Endothelial cell of umbilical vein (primary cell): Measurements from ENCODE around the gene BMPR1A. TPM values are rescaled to one million over a fixed set of nuclear protein-coding genes. Genes with fewer than 3 reads are reported as not detected.

Experiments
- BruUV-seq: library from RNA; stranded (reverse); fragments of 400-500 nt; replicated peaks from 2 replicates; lab custom pipeline; 2021; lab: Mats Ljungman, UMichigan
- CTCF ChIA-PET: fragments of 300-600, 350-600 bp; sonication (Branson Sonifier 250); formaldehyde crosslinking; loops from one replicate; lab custom pipeline; 2021; ENCODE audit warnings: antibody characterized with exemption, inconsistent platforms; lab: Charles Lee
- POLR2A ChIA-PET: fragments of 300-600, 350-600 bp; sonication (Branson Sonifier 250); formaldehyde crosslinking; loops from one replicate; lab custom pipeline; 2021; ENCODE audit warnings: antibody characterized with exemption, inconsistent platforms; lab: Charles Lee
- DNase-seq: peaks from one replicate; pipeline ENCODE4 v3.0.0-alpha.2; 2011; ENCODE audit warnings: low read depth, low spot score
- FAIRE-seq: peaks from 2 replicates; lab custom pipeline; 2011; peaks lifted over from hg19 to GRCh38; lab: Jason Lieb, UNC
- H2AFZ ChIP-seq: 2 replicates; pipeline ENCODE4 v1.6.0; 2012; ENCODE audit warnings: low read depth, low read length, control low read depth, inconsistent platforms
- H3K27ac ChIP-seq: 2 replicates; pipeline ENCODE4 v1.5.1; 2011; ENCODE audit warnings: low read depth, mild to moderate bottlenecking, control low read depth, low read length, moderate library complexity; ENCODE audit not compliant: insufficient read depth
- H3K27me3 ChIP-seq, 2 experiments: 2 replicates each; pipeline versions ENCODE4 v1.6.0 to v1.6.1; 2011; ENCODE audit warnings: low read length in 2 of 2, mixed read lengths in 1 of 2; ENCODE audit not compliant: control insufficient read depth in 2 of 2, insufficient read depth in 2 of 2
- H3K36me3 ChIP-seq, 2 experiments: 2 replicates in 1 of 2; 3 replicates in 1 of 2; pipeline ENCODE4 v1.5.1; 2011; ENCODE audit warnings: low read length in 2 of 2, mild to moderate bottlenecking in 1 of 2, moderate library complexity in 1 of 2; ENCODE audit not compliant: control insufficient read depth in 2 of 2, insufficient read depth in 2 of 2; ENCODE audit errors: extremely low read depth in 1 of 2
- H3K4me1 ChIP-seq: 3 replicates; pipeline ENCODE4 v1.5.1; 2011; ENCODE audit warnings: mild to moderate bottlenecking, low read length; ENCODE audit not compliant: control insufficient read depth, insufficient read depth; ENCODE audit errors: extremely low read depth
- H3K4me2 ChIP-seq: 2 replicates; pipeline ENCODE4 v1.6.1; 2011; ENCODE audit warnings: low read length, control low read depth, mixed read lengths; ENCODE audit not compliant: insufficient read depth
- H3K4me3 ChIP-seq, 3 experiments: fragments of 200-600 bp in 1 of 3; sonication (generic), shearing (Covaris generic) in 1 of 3; replicated peaks in 1 of 3; 2 replicates each; pipeline ENCODE4 v1.5.1; 2011 to 2016; ENCODE audit warnings: control low read depth in 3 of 3, low read length in 3 of 3, mild to moderate bottlenecking in 2 of 3, inconsistent platforms in 1 of 3, low read depth in 1 of 3, moderate library complexity in 1 of 3; ENCODE audit not compliant: insufficient read depth in 1 of 3
- H3K79me2 ChIP-seq: 2 replicates; pipeline ENCODE4 v1.6.0; 2012; ENCODE audit warnings: low read length, inconsistent platforms; ENCODE audit not compliant: control insufficient read depth, insufficient read depth
- H3K9ac ChIP-seq: replicated peaks from 2 replicates; pipeline ENCODE3; 2011; ENCODE audit warnings: low read length, control low read depth; ENCODE audit not compliant: insufficient read depth; ENCODE audit errors: extremely low read depth
- H3K9me1 ChIP-seq: replicated peaks from 3 replicates; pipeline ENCODE4 v1.6.0; 2011; ENCODE audit warnings: mild to moderate bottlenecking, low read length; ENCODE audit not compliant: control insufficient read depth, insufficient read depth; ENCODE audit errors: extremely low read depth
- H3K9me3 ChIP-seq: replicated peaks from 2 replicates; pipeline ENCODE4 v1.5.1; 2012; ENCODE audit warnings: low read length, inconsistent platforms; ENCODE audit not compliant: control insufficient read depth, insufficient read depth
- H4K20me1 ChIP-seq: replicated peaks from 2 replicates; pipeline ENCODE3; 2011; ENCODE audit warnings: mild to moderate bottlenecking, low read length; ENCODE audit not compliant: control insufficient read depth, insufficient read depth; ENCODE audit errors: extremely low read depth
- FOS ChIP-seq: IDR thresholded peaks from 2 replicates; pipeline ENCODE4 v1.6.1; 2011; ENCODE audit warnings: mild to moderate bottlenecking, low read length, moderate library complexity, borderline replicate concordance; ENCODE audit not compliant: insufficient read depth
- JUN ChIP-seq: IDR thresholded peaks from 2 replicates; pipeline ENCODE4 v1.6.1; 2011; ENCODE audit warnings: borderline replicate concordance, low read depth; ENCODE audit not compliant: insufficient read length, insufficient read depth
- POLR2AphosphoS5 ChIP-seq: IDR thresholded peaks from 2 replicates; pipeline ENCODE4 v1.6.1; 2012; ENCODE audit warnings: low read depth, mild to moderate bottlenecking, control low read depth, low read length, moderate library complexity; ENCODE audit not compliant: insufficient read depth
- dilution Hi-C: fragments of 300-500 bp; cut with MboI; formaldehyde crosslinking; loops from one replicate; pipeline ENCODE4 v1.15.0; 2019; ENCODE audit warnings: low sequenced_read_pairs; ENCODE audit not compliant: extremely low pct_ligation_motif_present
- intact Hi-C: fragments of 100-400 bp; cut with micrococcal nuclease; formaldehyde crosslinking; loops from one replicate; pipeline ENCODE4 v1.10.0; 2022
- polyA plus RNA-seq, 4 experiments: library from polyadenylated mRNA; depleted of rRNA in 3 of 4; stranded (reverse) in 3 of 4; unstranded in 1 of 4; fragments of >200 nt; gene quantifications; 2 replicates each; pipeline versions ENCODE4 v1.2.1 to v1.2.3, GENCODE V29; 2011 to 2012; ENCODE audit warnings: missing spikeins in 1 of 4
- total RNA-seq: library from RNA; stranded (reverse); gene quantifications from 2 replicates; pipeline ENCODE4 v1.2.3, GENCODE V29; 2021

The BMPR1A gene
- total and polyA plus RNA-seq, 2 donors (not counting 3 experiments of a cell fraction or from before 2014, with no cell fraction given), result not detected

- DNase-seq, result no peak
- Histone ChIP-seq H3K9me1 (no peaks in the 10 kb centered on the region), H3K27ac (no peak overlapping the region), H3K4me3 (no peak overlapping the region), H3K4me1 (no peaks in the 10 kb centered on the region), H4K20me1 (no peaks in the 10 kb centered on the region), H3K9me3 (no peaks in the 10 kb centered on the region), H3K79me2 (peaks cover 38% of the 10 kb centered on the region), H3K36me3 (peaks cover 21 to 58% of the 10 kb centered on the region in 2 experiments), H3K27me3 (no peaks in the 10 kb centered on the region), H2AFZ (no peak overlapping the region), H3K4me2 (no peak overlapping the region), H3K9ac (no peak overlapping the region)
- intact Hi-C loops, result no loop called here
- dilution Hi-C loops, result no loop called here
- CTCF ChIA-PET, result interaction anchor here (11.6 to 12.5 kb wide), 2 partner anchors 14 to 23 kb away, joined by 189 to 325 read pairs; partner anchors contain the start of genes ADIRF, MMRN2 and SNCG
- FAIRE-seq, result no peak
- TSS peak; percentile 76 for BruUV-seq
- TF ChIP-seq POLR2AphosphoS5, result no peak
- no peak for TF ChIP-seq JUN
- POLR2A ChIA-PET, result interaction anchor here (0.9 kb wide), 1 partner anchor 17 kb away, joined by 4 read pairs; no protein-coding TSS in a partner anchor
Measured at GRCh38 chr10:86943316-86944030, 187.1 kb downstream of the BMPR1A start.

DNA sequence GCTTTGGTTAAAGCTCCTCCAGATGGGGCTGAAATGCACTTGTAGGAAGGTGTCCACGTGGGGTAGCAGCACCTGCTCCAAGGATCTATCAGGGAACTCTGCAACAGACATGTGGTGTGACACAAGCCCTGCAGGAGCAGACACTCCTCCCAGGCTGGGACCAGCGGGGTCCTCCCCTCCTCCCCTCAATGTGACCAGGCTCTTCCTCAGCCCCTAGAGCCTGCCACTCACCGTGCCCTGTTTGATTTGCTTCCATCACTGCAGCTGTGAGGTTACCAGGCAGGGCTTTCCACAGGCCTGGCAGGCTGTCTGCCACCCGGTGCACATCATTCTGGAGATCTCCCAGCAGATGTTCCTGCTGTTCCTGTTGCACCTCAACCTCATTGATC, 187.6 kb downstream of the BMPR1A start:
- no peaks in the 10 kb centered on the region for H4K20me1 ChIP-seq
- intact Hi-C loops (no loop called here), dilution Hi-C loops (no loop called here)
- no peak overlapping the region for H3K27ac ChIP-seq
- no peak overlapping the region for H3K4me3 ChIP-seq
- H3K9me1 ChIP-seq, result no peaks in the 10 kb centered on the region
- peaks cover 43% of the 10 kb centered on the region for H3K79me2 ChIP-seq
- no peaks in the 10 kb centered on the region for H3K9me3 ChIP-seq
- no peaks in the 10 kb centered on the region for H3K27me3 ChIP-seq
- peaks cover 20 to 56% of the 10 kb centered on the region in 2 experiments for H3K36me3 ChIP-seq
- H3K9ac ChIP-seq, result no peak overlapping the region
- ChIA-PET POLR2A (interaction anchor here (0.9 kb wide), 1 partner anchor 16 kb away, joined by 4 read pairs; no protein-coding TSS in a partner anchor), CTCF (interaction anchor here (11.6 to 12.5 kb wide), 2 partner anchors 13 to 22 kb away, joined by 189 to 325 read pairs; partner anchors contain the start of genes ADIRF, MMRN2 and SNCG)
- H3K4me1 ChIP-seq, result no peaks in the 10 kb centered on the region
- DNase-seq (no peak), FAIRE-seq (no peak)
- no peak overlapping the region for H2AFZ ChIP-seq
- H3K4me2 ChIP-seq, result no peak overlapping the region
- no peak for TF ChIP-seq FOS
- no TSS peak for BruUV-seq
